Cardiac fibroblast (primary cell): ENCODE measurements around the gene FAM163B.
"Not testable (repeated sequence)": the region's sequence is repeated elsewhere in the genome, so short reads cannot be mapped to it uniquely, and the experiment has no call there.

Source experiments
- DNase-seq, 2 donors: peaks; one replicate each; pipeline versions ENCODE4 v3.0.0 to v3.0.0-alpha.2; 2010; ENCODE audit warnings: low read depth in 2 of 2
- H3K4me3 ChIP-seq, 2 donors: replicated peaks in 1 of 2; 1 replicate in 1 of 2; 2 replicates in 1 of 2; pipeline ENCODE4 v1.5.1; 2011; ENCODE audit warnings: low read depth in 2 of 2, low read length in 2 of 2, mild to moderate bottlenecking in 2 of 2, moderate library complexity in 1 of 2
- CTCF ChIP-seq: IDR thresholded peaks from one replicate; pipeline ENCODE4 v1.5.1; 2011; ENCODE audit warnings: low read depth, mild to moderate bottlenecking, low read length, inconsistent platforms

Gene FAM163B

DNA sequence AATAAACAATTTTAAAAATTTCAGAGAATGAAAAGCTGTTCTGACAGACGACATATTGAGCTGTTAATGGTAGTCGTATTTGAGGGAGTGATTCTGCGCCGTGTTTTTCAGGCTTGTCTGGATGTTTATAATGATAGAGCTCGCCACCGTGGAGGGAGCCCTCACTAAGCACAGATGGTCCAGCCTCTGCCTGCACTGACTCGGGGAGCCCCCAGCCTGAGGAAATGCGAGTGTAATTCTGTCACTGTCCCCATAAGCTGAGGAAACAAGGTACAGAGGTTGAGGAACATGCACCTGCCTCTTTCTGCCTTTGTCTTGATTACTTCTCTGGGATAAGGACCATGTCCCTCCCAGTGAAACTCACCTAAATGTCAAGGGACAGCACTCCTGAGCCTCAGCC is 19.6 kb upstream of the FAM163B start:
- H3K4me3 ChIP-seq = no peak overlapping the region
- TF ChIP-seq CTCF = no peak
- DNase-seq = no peak

GRCh38 chr9:133627341-133627740 is 18.2 kb upstream of the FAM163B start:
- no peak for TF ChIP-seq CTCF
- no peak for DNase-seq
- H3K4me3 ChIP-seq = no peak overlapping the region

DNA sequence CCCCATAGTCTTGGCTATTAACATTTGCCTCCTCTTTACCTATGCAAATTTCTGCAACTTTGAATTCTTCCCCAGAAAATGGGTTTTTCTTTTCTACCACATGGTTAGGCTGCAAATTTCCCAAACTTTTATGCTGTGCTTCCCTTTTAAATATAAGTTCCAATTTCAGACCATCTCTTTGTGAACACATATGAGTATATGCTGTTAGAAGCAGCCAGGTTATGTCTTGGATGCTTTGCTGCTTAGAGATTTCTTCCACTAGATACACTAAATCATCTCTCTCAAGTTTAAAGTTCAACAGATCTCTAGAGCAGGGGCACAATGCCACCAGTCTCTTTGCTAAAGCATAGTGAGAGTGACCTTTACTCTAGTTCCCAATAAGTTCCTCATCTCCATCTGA is 16.8 kb upstream of the FAM163B start:
- not testable (repeated sequence) for DNase-seq, H3K4me3 ChIP-seq

DNA sequence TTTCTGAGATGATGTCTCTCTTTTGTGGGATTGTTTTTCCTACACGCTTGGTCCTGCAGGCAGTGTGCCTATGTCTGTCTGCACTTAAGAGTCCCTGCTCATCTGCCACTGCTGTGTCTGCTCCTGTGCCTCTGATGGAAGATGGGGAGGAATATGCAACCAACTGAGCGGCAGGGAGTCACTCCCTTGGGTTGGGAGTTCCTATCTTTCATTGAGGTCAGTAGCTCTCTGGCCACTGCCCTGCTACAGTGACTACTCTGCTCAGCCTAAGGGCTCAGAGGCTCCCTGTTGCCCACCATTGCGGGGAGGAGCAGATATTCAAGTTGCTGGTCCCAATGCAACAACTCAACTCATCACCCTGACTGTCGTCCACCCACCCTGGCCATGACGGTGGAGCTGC is 13.4 kb upstream of the FAM163B start:
- H3K4me3 ChIP-seq = no peak overlapping the region
- TF ChIP-seq CTCF = no peak

GRCh38 chr9:133621725-133622267 is 12.6 kb upstream of the FAM163B start:
- no peak for DNase-seq
- H3K4me3 ChIP-seq = no peak overlapping the region
- TF ChIP-seq CTCF = no peak

More for the DNA sequence above, 13.4 kb upstream of the FAM163B start:
- no peak for DNase-seq

- no peak overlapping the region for H3K4me3 ChIP-seq
- TF ChIP-seq CTCF = no peak
- no peak for DNase-seq
Observed at GRCh38 chr9:133619791-133620190, 10.6 kb upstream of the FAM163B start.

GRCh38 chr9:133618726-133619125 is 9.5 kb upstream of the FAM163B start:
- no peak overlapping the region for H3K4me3 ChIP-seq
- DNase-seq = no peak
- TF ChIP-seq CTCF = no peak
